ENCODE measurements around the gene LTV1. TPM values are rescaled to one million over a fixed set of nuclear protein-coding genes. Genes with fewer than 3 reads are reported as not detected.
"Not testable (repeated sequence)": the region's sequence is repeated elsewhere in the genome, so short reads cannot be mapped to it uniquely, and the experiment has no call there.

LTV1 gene
- total and polyA plus RNA-seq, 9 donors, result 11.0 to 36.3 (median 20.4) TPM

DNA sequence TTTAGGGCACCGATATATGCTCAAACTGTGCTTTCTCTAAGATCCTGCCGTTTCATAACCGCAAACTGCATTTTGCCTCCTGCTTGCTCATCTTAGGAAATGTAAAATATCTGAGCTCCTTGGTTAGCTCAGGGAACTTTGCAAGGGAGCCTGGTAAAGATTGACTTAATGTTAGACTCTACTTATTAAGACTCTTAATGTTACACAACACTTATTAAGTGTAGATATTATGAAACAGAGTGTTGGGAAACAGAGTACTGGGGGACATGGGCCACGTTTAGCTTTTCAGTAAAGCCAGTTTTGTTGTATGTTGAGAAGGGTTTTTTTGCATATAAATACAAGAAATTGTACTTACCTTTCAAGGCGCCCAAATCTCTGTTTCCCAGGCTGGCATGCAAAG is 1.9 kb downstream of the LTV1 start:
- DNase-seq, result no peak
- H3K27ac ChIP-seq, result no peak overlapping the region
- peaks cover 1% of the 10 kb centered on the region for H3K4me1 ChIP-seq (ENCODE audit: insufficient read depth)
- TF ChIP-seq, protein P1, sequence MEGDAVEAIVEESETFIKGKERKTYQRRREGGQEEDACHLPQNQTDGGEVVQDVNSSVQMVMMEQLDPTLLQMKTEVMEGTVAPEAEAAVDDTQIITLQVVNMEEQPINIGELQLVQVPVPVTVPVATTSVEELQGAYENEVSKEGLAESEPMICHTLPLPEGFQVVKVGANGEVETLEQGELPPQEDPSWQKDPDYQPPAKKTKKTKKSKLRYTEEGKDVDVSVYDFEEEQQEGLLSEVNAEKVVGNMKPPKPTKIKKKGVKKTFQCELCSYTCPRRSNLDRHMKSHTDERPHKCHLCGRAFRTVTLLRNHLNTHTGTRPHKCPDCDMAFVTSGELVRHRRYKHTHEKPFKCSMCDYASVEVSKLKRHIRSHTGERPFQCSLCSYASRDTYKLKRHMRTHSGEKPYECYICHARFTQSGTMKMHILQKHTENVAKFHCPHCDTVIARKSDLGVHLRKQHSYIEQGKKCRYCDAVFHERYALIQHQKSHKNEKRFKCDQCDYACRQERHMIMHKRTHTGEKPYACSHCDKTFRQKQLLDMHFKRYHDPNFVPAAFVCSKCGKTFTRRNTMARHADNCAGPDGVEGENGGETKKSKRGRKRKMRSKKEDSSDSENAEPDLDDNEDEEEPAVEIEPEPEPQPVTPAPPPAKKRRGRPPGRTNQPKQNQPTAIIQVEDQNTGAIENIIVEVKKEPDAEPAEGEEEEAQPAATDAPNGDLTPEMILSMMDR (IDR thresholded peaks at IDR 0.05), result no peak
- TF ChIP-seq EP300 (IDR thresholded peaks at IDR 0.05) (no peak), POLR2A (IDR thresholded peaks at IDR 0.05) (no peak)
- H3K27me3 ChIP-seq, result no peaks in the 10 kb centered on the region
- no peak overlapping the region for H3K4me3 ChIP-seq
- no peaks in the 10 kb centered on the region for H3K36me3 ChIP-seq
- 86 to 91% (median 89%) methylated on average over 5 of the region's 5 CpGs for WGBS, 3 donors
- no peaks in the 10 kb centered on the region for H3K9me3 ChIP-seq
- intact Hi-C loops (cut with DNase I), result loop anchor here in 1 of 4 donors (10.0 kb wide), 1 partner anchor 270 kb away; no protein-coding TSS in a partner anchor

DNA sequence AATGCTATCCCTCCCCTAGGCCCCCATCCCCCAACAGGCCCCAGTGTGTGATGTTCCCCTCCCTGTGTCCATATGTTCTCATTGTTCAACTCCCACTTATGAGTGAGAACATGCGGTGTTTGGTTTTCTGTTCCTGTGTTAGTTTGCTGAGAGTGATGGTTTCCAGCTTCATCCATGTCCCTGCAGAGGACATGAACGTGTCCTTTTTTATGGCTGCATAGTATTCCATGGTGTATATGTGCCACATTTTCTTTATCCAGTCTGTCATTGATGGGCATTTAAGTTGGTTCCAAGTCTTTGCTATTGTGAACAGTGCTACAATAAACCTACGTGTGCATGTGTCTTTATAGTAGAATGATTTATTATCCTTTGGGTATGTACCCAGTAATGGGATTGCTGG is 8.6 kb downstream of the LTV1 start:
- H3K36me3 ChIP-seq; H3K4me1 ChIP-seq (ENCODE audit: insufficient read depth); H3K4me3 ChIP-seq; intact Hi-C loops (cut with DNase I); H3K9me3 ChIP-seq; H3K27ac ChIP-seq; DNase-seq; H3K27me3 ChIP-seq: not testable (repeated sequence)
- WGBS, 3 donors, result 97 to 99% (median 98%) methylated on average over 3 of the region's 3 CpGs

DNA sequence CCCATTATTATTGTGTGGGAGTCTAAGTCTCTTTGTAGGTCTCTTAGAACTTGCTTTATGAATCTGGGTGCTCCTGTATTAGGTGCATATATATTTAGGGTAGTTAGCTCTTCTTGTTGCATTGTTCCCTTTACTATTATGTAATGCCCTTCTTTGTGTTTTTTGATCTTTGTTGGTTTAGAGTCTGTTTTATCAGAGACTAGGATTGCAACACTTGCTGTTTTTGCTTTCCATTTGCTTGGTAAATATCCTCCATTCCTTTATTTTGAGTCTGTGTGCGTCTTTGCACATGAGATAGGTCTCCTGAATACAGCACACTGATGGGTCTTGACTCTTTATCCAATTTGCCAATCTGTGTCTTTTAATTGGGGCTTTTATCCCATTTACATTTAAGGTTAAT is 11.9 kb downstream of the LTV1 start:
- H3K9me3 ChIP-seq; H3K27me3 ChIP-seq; H3K36me3 ChIP-seq; H3K4me1 ChIP-seq (ENCODE audit: insufficient read depth); intact Hi-C loops (cut with DNase I); H3K27ac ChIP-seq; H3K4me3 ChIP-seq; DNase-seq: not testable (repeated sequence)
- 98 to 100% (median 98%) methylated on average over 1 of the region's 1 CpG for WGBS, 3 donors

DNA sequence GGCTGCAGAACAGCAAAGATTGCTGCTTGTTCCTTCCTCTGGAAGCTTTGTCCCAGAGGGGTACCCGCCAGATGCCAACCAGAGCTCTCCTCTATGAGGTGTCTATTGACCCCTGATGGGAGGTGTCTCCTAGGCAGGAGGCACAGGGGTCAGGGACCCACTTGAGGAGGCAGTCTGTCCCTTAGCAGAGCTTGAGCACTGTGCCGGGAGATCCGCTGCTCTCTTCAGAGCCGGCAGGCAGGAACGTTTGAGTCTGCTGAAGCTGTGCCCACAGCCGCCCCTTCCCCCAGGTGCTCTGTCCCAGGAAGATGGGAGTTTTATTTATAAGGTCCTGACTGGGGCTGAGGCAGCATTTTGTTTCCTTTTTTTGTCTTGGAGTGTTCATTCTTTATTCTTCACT is 13.6 kb downstream of the LTV1 start:
- WGBS, 3 donors, result 92 to 96% (median 96%) methylated on average over 6 of the region's 6 CpGs
- H3K36me3 ChIP-seq; H3K4me3 ChIP-seq; intact Hi-C loops (cut with DNase I); H3K4me1 ChIP-seq (ENCODE audit: insufficient read depth); H3K9me3 ChIP-seq; DNase-seq; H3K27ac ChIP-seq; H3K27me3 ChIP-seq: not testable (repeated sequence)

DNA sequence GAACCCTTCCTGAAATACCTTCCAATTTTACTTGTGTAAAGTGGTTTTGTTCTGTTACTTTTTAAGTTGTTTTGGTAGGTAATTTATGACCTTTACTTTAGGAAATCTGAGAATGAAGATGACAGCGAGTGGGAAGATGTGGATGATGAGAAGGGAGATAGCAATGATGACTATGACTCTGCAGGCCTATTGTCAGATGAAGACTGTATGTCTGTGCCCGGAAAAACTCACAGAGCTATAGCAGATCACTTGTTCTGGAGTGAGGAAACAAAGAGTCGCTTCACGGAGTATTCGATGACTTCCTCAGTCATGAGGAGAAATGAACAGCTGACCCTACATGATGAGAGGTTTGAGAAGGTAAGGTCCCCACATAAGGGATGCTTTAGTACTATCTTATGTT is 14.5 kb downstream of the LTV1 start:
- intact Hi-C loops (cut with DNase I), result no loop called here

DNA sequence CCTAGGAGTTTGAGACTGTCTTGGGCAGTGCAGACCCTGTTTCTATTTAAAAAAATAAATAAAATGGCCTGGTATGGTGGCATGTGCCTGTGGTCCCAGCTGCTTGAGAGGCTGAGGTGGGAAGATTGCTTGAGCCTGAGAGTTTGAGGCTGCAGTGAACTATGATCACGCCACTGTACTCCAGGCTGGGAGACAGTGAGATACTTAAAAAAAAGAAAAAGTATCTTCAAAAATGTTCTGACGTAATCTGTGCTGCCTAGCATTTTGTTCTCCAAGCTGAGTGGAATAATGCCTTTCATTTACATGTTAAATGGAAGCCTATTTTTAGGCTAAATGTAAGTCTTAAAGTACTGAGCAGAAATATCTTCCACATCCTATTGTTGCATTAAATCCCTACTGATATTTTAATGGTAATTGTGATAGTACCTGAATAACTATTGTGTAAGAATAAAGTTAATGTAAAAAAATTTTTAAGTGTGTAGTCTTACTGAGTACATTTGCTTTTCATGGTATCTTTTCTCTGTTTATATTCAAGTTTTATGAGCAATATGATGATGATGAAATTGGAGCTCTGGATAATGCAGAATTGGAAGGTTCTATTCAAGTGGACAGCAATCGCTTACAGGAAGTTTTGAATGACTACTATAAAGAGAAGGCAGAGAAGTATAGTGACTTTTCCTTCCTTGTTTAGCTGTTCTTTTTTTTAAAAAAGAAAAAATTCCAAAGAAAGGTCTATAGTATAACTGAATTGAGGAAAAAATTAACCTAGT is 16.9 kb downstream of the LTV1 start:
- Histone ChIP-seq H3K36me3 (no peaks in the 10 kb centered on the region), H3K9me3 (no peaks in the 10 kb centered on the region), H3K27me3 (no peaks in the 10 kb centered on the region), H3K27ac (no peak overlapping the region), H3K4me3 (no peak overlapping the region), H3K4me1 (ENCODE audit: insufficient read depth) (no peaks in the 10 kb centered on the region)
- DNase-seq, result no peak
- intact Hi-C loops (cut with DNase I), result no loop called here
- TF ChIP-seq POLR2A (IDR thresholded peaks at IDR 0.05) (no peak), EP300 (IDR thresholded peaks at IDR 0.05) (no peak)
- TF ChIP-seq, protein P1 (IDR thresholded peaks at IDR 0.05), result no peak
- 96 to 97% (median 96%) methylated on average over 3 of the region's 3 CpGs for WGBS, 3 donors

More for the DNA sequence above, 14.5 kb downstream of the LTV1 start:
- Histone ChIP-seq H3K4me3 (no peak overlapping the region), H3K9me3 (no peaks in the 10 kb centered on the region), H3K36me3 (no peaks in the 10 kb centered on the region), H3K4me1 (ENCODE audit: insufficient read depth) (no peaks in the 10 kb centered on the region), H3K27ac (no peak overlapping the region), H3K27me3 (no peaks in the 10 kb centered on the region)
- 97 to 99% (median 97%) methylated on average over 5 of the region's 5 CpGs for whole genome bisulfite sequencing, 3 donors
- no peak for DNase-seq
- TF ChIP-seq POLR2A (IDR thresholded peaks at IDR 0.05) (no peak), EP300 (IDR thresholded peaks at IDR 0.05) (no peak)
- TF ChIP-seq, protein P1 (IDR thresholded peaks at IDR 0.05), result no peak

Measured in ovary (tissue), 9 donors.